Transverse colon (tissue), 4 donors: ENCODE data around the gene SLC37A1. TPM values are rescaled to one million over a fixed set of nuclear protein-coding genes. Genes with fewer than 3 reads are reported as not detected.
A peak's percentile ranks its signal among the peaks of the same experiment; 100 is the strongest.

Experiments used
- DNase-seq: peaks from one replicate; pipeline ENCODE4 v3.0.0-alpha.2; 2019
- H3K27ac ChIP-seq, 4 donors: fragments of 200-600 bp; sonication (generic); 2 replicates each; pipeline ENCODE4 v1.5.1; 2016 to 2018; ENCODE audit warnings: inconsistent platforms in 4 of 4
- H3K27me3 ChIP-seq: fragments of 200-600 bp; sonication (generic); 2 replicates; pipeline ENCODE4 v1.5.1; 2017; ENCODE audit warnings: inconsistent platforms
- H3K36me3 ChIP-seq, 4 donors: fragments of 200-600 bp; sonication (generic); 2 replicates each; pipeline ENCODE4 v1.5.1; 2017 to 2019; ENCODE audit warnings: inconsistent platforms in 4 of 4
- H3K4me1 ChIP-seq, 4 donors: fragments of 200-600 bp; sonication (generic); 2 replicates each; pipeline ENCODE4 v1.5.1; 2017 to 2020; ENCODE audit warnings: inconsistent platforms in 4 of 4
- H3K4me3 ChIP-seq, 4 donors: fragments of 200-600 bp; sonication (generic); 1 replicate in 1 of 4; 2 replicates in 3 of 4; pipeline versions ENCODE4 v1.5.1 to v1.6.1; 2017 to 2019; ENCODE audit warnings: inconsistent platforms in 4 of 4
- H3K9me3 ChIP-seq, 2 donors: fragments of 200-600 bp; sonication (generic); 2 replicates each; pipeline ENCODE4 v1.5.1; 2017 to 2019; ENCODE audit warnings: inconsistent platforms in 2 of 2
- EP300 ChIP-seq: sonication (generic); formaldehyde crosslinking; IDR thresholded peaks from one replicate; pipeline ENCODE4 v1.6.1; 2017; ENCODE audit warnings: antibody characterized with exemption, low read depth
- POLR2A ChIP-seq: fragments of 450-650 bp; IDR thresholded peaks from one replicate; pipeline ENCODE4 v1.6.1; 2016; ENCODE audit warnings: antibody characterized with exemption, mild to moderate bottlenecking, moderate library complexity
- POLR2AphosphoS5 ChIP-seq, 3 donors: sonication (generic); formaldehyde crosslinking; IDR thresholded peaks; one replicate each; pipeline ENCODE4 v1.6.1; 2016; ENCODE audit warnings: antibody characterized with exemption in 3 of 3
- WGBS, 2 donors: methylation state at CpG; one replicate each; pipeline ENCODE4 v1.1.5; 2018; ENCODE audit warnings: low coverage in 1 of 2; 5-methylcytosine and 5-hydroxymethylcytosine counted together
- in situ Hi-C, 4 donors: fragments of 200-750 bp; cut with MboI; loops; one replicate each; pipeline versions ENCODE4 v1.15.0 to v1.15.1; 2017; ENCODE audit warnings: low sequenced_read_pairs in 3 of 4, low pct_ligation_motif_present in 1 of 4, low pct_unique_long_range_greater_than_20kb in 1 of 4
- intact Hi-C: fragments of 100-400 bp; cut with DNase I; formaldehyde crosslinking; loops from one replicate; pipeline ENCODE4 v1.15.1; 2023; ENCODE audit warnings: low total_unique reads
- total RNA-seq, 4 donors: library from RNA; depleted of rRNA; stranded (reverse); fragments of >200 nt; gene quantifications; one replicate each; pipeline ENCODE4 v1.1.0, GENCODE V29; 2016
- TF ChIP-seq, protein P1 (sequence below), 5 experiments: fragments of 200-600 bp in 3 of 5; fragments of 450-650 bp in 2 of 5; sonication (generic) in 3 of 5; IDR thresholded peaks; 1 replicate in 2 of 5; 2 replicates in 3 of 5; pipeline ENCODE4 v1.5.1; 2016 to 2017; ENCODE audit warnings: antibody characterized with exemption in 5 of 5, inconsistent platforms in 3 of 5, mild to moderate bottlenecking in 2 of 5, moderate library complexity in 1 of 5

Gene SLC37A1
- total RNA-seq, 4 donors from 2014 or later: 80.8 to 139 (median 117) TPM

DNA sequence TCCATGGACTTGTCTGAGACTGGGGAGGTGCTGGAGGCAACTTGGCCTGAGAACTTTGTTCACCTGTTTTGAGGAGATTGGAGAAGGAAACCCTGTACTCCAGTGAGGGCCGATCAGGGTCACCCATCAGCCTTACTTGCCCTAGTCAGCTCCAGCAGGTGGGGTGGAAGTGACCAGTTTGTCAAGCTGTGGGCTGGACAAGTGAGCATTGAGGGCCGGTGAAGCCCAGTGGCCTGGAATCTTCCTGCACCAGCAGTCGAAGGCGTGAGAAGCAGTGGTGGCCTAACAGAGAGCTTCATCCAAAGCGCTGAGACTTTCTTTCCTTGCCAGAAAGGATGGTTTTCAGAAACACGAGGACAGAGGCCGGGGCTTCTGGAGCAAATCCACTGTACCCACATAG is 9.6 kb downstream of the SLC37A1 start:
- H3K4me3 ChIP-seq: no peak overlapping the region
- DNase-seq: no peak
- intact Hi-C loops (no loop called here), in situ Hi-C loops (no loop called here)
- H3K36me3 ChIP-seq: peaks cover 0 to 7% (median 3%) of the 10 kb centered on the region in 4 donors
- TF ChIP-seq POLR2A (no peak), POLR2AphosphoS5 (IDR thresholded peaks at IDR 0.05) (no peak), EP300 (no peak)
- TF ChIP-seq, protein P1, sequence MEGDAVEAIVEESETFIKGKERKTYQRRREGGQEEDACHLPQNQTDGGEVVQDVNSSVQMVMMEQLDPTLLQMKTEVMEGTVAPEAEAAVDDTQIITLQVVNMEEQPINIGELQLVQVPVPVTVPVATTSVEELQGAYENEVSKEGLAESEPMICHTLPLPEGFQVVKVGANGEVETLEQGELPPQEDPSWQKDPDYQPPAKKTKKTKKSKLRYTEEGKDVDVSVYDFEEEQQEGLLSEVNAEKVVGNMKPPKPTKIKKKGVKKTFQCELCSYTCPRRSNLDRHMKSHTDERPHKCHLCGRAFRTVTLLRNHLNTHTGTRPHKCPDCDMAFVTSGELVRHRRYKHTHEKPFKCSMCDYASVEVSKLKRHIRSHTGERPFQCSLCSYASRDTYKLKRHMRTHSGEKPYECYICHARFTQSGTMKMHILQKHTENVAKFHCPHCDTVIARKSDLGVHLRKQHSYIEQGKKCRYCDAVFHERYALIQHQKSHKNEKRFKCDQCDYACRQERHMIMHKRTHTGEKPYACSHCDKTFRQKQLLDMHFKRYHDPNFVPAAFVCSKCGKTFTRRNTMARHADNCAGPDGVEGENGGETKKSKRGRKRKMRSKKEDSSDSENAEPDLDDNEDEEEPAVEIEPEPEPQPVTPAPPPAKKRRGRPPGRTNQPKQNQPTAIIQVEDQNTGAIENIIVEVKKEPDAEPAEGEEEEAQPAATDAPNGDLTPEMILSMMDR (IDR thresholded peaks at IDR 0.05): no peak
- H3K9me3 ChIP-seq: no peaks in the 10 kb centered on the region
- H3K27ac ChIP-seq: peak overlapping the region; percentile 81 to 86 (median 84)
- peaks cover 41 to 53% (median 51%) of the 10 kb centered on the region in 4 donors for H3K4me1 ChIP-seq
- no peaks in the 10 kb centered on the region for H3K27me3 ChIP-seq
- 92% methylated on average over 7 of the region's 7 CpGs; no CpG with 5 or more reads in 1 of the 2 donors for WGBS, 2 donors

- Histone ChIP-seq H3K27me3 (no peaks in the 10 kb centered on the region), H3K36me3 (peaks cover 0 to 7% (median 3%) of the 10 kb centered on the region in 4 donors), H3K27ac (peak overlapping the region; percentile 81 to 86 (median 84)), H3K9me3 (no peaks in the 10 kb centered on the region), H3K4me3 (peak overlapping the region in 1 of 4 donors; percentile 28), H3K4me1 (peaks cover 42 to 56% (median 55%) of the 10 kb centered on the region in 4 donors)
- no peak for TF ChIP-seq POLR2A
- TF ChIP-seq, protein P1 (IDR thresholded peaks at IDR 0.05): no peak
- TF ChIP-seq POLR2AphosphoS5 (IDR thresholded peaks at IDR 0.05): no peak
- no peak for TF ChIP-seq EP300
- WGBS, 2 donors: 56 to 64% methylated on average over 6 to 9 of the region's 9 CpGs
- intact Hi-C loops (no loop called here), in situ Hi-C loops (no loop called here)
- no peak for DNase-seq
Observed at GRCh38 chr21:42523941-42524340, 10.3 kb downstream of the SLC37A1 start.

DNA sequence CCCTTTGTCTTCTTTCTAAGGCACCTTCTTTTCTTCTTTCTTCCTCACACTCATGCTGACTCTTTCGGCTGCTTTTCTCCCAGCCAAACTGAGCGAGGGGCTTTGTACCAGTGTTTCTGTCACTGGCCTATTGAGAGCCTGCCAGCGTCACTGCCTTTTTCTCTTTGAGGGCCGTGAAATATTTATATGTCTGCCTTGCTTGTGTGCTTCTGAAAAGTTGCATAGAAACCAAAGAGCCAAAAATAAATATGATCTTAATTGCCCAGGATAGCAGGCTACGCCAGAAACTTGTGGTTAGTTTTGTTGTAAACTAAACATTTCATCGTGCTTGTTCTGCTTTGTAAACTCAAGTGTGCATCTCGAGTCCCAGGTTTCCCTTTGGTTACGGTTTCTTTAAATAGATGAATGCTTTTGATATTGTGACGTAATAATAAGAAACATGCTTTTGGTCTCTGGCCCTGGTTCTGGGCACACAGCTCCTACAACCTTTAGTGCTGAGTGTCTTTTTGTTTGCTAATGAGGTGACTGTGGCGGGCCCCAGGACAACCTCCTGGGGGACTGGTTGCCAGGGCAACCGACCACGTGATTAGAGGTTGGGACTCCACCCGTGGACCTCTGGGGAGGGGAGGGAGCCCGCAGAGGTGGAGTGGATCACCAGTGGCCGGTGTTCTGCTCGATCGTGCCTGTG is 10.8 kb downstream of the SLC37A1 start:
- Histone ChIP-seq H3K27me3 (no peaks in the 10 kb centered on the region), H3K4me3 (peak overlapping the region in 2 of 4 donors; percentile 5 to 28)
- TF ChIP-seq POLR2AphosphoS5 (IDR thresholded peaks at IDR 0.05) (no peak), POLR2A (no peak), EP300 (no peak)
- TF ChIP-seq, protein P1 (IDR thresholded peaks at IDR 0.05): no peak

GRCh38 chr21:42525029-42525581 is 11.5 kb downstream of the SLC37A1 start:
- Histone ChIP-seq H3K36me3 (peaks cover 0 to 7% (median 0%) of the 10 kb centered on the region in 4 donors), H3K27ac (peak overlapping the region; percentile 81 to 86 (median 84)), H3K9me3 (no peaks in the 10 kb centered on the region), H3K4me1 (peaks cover 42 to 56% (median 55%) of the 10 kb centered on the region in 4 donors), H3K4me3 (peak overlapping the region in 2 of 4 donors; percentile 5 to 28), H3K27me3 (no peaks in the 10 kb centered on the region)
- in situ Hi-C loops (no loop called here), intact Hi-C loops (loop anchor here (5.0 kb wide), 1 partner anchor 367 kb away; the partner anchor contains the start of gene NDUFV3)
- TF ChIP-seq POLR2A: no peak
- TF ChIP-seq, protein P1 (IDR thresholded peaks at IDR 0.05): no peak
- TF ChIP-seq EP300: no peak
- TF ChIP-seq POLR2AphosphoS5 (IDR thresholded peaks at IDR 0.05): no peak
- WGBS, 2 donors: 13 to 25% methylated on average over 1 to 12 of the region's 15 CpGs
- DNase-seq: no peak

More for the DNA sequence above, 10.8 kb downstream of the SLC37A1 start:
- peaks cover 0 to 7% (median 1%) of the 10 kb centered on the region in 4 donors for H3K36me3 ChIP-seq
- peak; percentile 81 for DNase-seq
- H3K4me1 ChIP-seq: peaks cover 42 to 56% (median 55%) of the 10 kb centered on the region in 4 donors
- in situ Hi-C loops: no loop called here
- WGBS, 2 donors: 17 to 22% methylated on average over 8 to 15 of the region's 17 CpGs
- H3K27ac ChIP-seq: peak overlapping the region; percentile 81 to 86 (median 84)
- H3K9me3 ChIP-seq: no peaks in the 10 kb centered on the region
- intact Hi-C loops: loop anchor here (5.0 kb wide), 1 partner anchor 368 kb away; the partner anchor contains the start of gene NDUFV3
